PFSK-1 (cell line): Measurements from ENCODE around the gene FAT1.

ENCODE experiments used
- FOXP2 ChIP-seq: optimal IDR thresholded peaks from 2 replicates; pipeline ENCODE3; 2011; ENCODE audit warnings: borderline replicate concordance, control low read depth, inconsistent platforms; ENCODE audit not compliant: insufficient read depth; ENCODE audit errors: extremely low read length, extremely low read depth
- POLR2AphosphoS5 ChIP-seq: IDR thresholded peaks from 2 replicates; pipeline ENCODE4 v1.6.1; 2012; ENCODE audit warnings: low read depth, mild to moderate bottlenecking, control low read depth, low read length, moderate library complexity
- REST ChIP-seq, 2 experiments: IDR thresholded peaks; 2 replicates each; pipeline versions ENCODE4 v1.6.1 to v1.8.0; 2011 to 2012; ENCODE audit warnings: low read depth in 2 of 2, low read length in 2 of 2, control low read depth in 1 of 2, inconsistent platforms in 1 of 2, mild to moderate bottlenecking in 1 of 2, moderate library complexity in 1 of 2; ENCODE audit not compliant: insufficient read depth in 1 of 2
- SIN3A ChIP-seq: IDR thresholded peaks from 2 replicates; pipeline ENCODE4 v1.6.1; 2012; ENCODE audit warnings: mild to moderate bottlenecking, low read length, moderate library complexity, borderline replicate concordance; ENCODE audit not compliant: insufficient read depth
- TAF1 ChIP-seq: IDR thresholded peaks from 2 replicates; pipeline ENCODE4 v1.6.1; 2012; ENCODE audit warnings: low read length, control low read depth, borderline replicate concordance; ENCODE audit not compliant: insufficient read depth

FAT1 gene

GRCh38 chr4:186709517-186709916, 14.1 kb downstream of the FAT1 start:
- TF ChIP-seq TAF1 (no peak), SIN3A (no peak), POLR2AphosphoS5 (no peak), FOXP2 (no peak), REST (IDR thresholded peaks at IDR 0.05; ENCODE audit: insufficient read depth in 1 of 2, low read depth in 2 of 2, low read length in 2 of 2) (no peak)

GRCh38 chr4:186708554-186708953, 15.1 kb downstream of the FAT1 start:
- TF ChIP-seq SIN3A, result no peak

GRCh38 chr4:186707996-186708395, 15.7 kb downstream of the FAT1 start:
- TF ChIP-seq REST (IDR thresholded peaks at IDR 0.05; ENCODE audit: insufficient read depth in 1 of 2, low read depth in 2 of 2, low read length in 2 of 2) (no peak), POLR2AphosphoS5 (no peak), SIN3A (no peak)

GRCh38 chr4:186707574-186707973, 16.1 kb downstream of the FAT1 start:
- TF ChIP-seq SIN3A (no peak), POLR2AphosphoS5 (no peak)

GRCh38 chr4:186704057-186704456, 19.6 kb downstream of the FAT1 start:
- TF ChIP-seq POLR2AphosphoS5, result no peak
- TF ChIP-seq REST (IDR thresholded peaks at IDR 0.05; ENCODE audit: insufficient read depth in 1 of 2, low read depth in 2 of 2, low read length in 2 of 2), result no peak
- no peak for TF ChIP-seq TAF1
- TF ChIP-seq SIN3A, result no peak
- no peak for TF ChIP-seq FOXP2

GRCh38 chr4:186703510-186703909, 20.1 kb downstream of the FAT1 start:
- TF ChIP-seq POLR2AphosphoS5, result no peak
- TF ChIP-seq SIN3A, result no peak
- no peak for TF ChIP-seq FOXP2
- TF ChIP-seq REST (IDR thresholded peaks at IDR 0.05; ENCODE audit: insufficient read depth in 1 of 2, low read depth in 2 of 2, low read length in 2 of 2), result no peak
- no peak for TF ChIP-seq TAF1
